ENCODE results near the gene ENPP1.

The ENPP1 gene

GRCh38 chr6:131838051-131838450 is 30.2 kb downstream of the ENPP1 start:
- DNase-seq (ENCODE audit: insufficient read length, low spot score) (no peak), FAIRE-seq (no peak)
- TF ChIP-seq POLR2A (IDR thresholded peaks at IDR 0.05; ENCODE audit: low read depth, low read length) (no peak), PAX5 (IDR thresholded peaks at IDR 0.05; ENCODE audit: insufficient read depth, low read length, severe bottlenecking) (no peak)

- FAIRE-seq, result no peak
These were observed 31.6 kb downstream of the ENPP1 start for GRCh38 chr6:131839388-131839787.

DNA sequence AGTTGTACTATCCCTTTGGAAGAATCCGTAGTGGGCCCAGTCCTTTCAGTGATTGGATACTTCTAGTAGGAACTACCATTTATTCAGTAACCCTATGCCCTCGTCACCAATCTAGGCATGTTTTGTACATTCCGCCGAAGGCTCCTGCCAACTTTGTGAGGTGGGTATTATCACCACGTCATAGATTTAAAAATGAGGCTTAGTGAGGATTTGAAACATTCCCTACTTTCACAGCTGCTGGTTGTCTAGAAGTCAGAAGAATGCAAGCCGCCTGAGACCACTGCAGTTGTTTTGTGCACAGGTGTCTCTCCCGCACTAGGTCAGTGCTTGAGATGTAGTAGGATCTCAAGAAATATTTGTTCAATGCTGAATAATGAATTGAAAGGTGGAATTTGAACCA is 32.6 kb downstream of the ENPP1 start:
- no peak for DNase-seq (ENCODE audit: insufficient read length, low spot score)
- FAIRE-seq, result no peak
- no peak for TF ChIP-seq POLR2A (IDR thresholded peaks at IDR 0.05; ENCODE audit: low read depth, low read length)
- TF ChIP-seq SPI1 (IDR thresholded peaks at IDR 0.05; ENCODE audit: low read depth, low read length), result no peak
- no peak for TF ChIP-seq POLR2AphosphoS5 (IDR thresholded peaks at IDR 0.05; ENCODE audit: low read depth, low read length)
- no peak for TF ChIP-seq PAX5 (IDR thresholded peaks at IDR 0.05; ENCODE audit: insufficient read depth, low read length, severe bottlenecking)
- TF ChIP-seq TAF1 (IDR thresholded peaks at IDR 0.05; ENCODE audit: low read depth, low read length), result no peak
- no peak for TF ChIP-seq POU2F2 (IDR thresholded peaks at IDR 0.05; ENCODE audit: low read depth, low read length)

More at GRCh38 chr6:131839388-131839787, 31.6 kb downstream of the ENPP1 start:
- TF ChIP-seq SPI1 (IDR thresholded peaks at IDR 0.05; ENCODE audit: low read depth, low read length), result no peak
- no peak for TF ChIP-seq POLR2AphosphoS5 (IDR thresholded peaks at IDR 0.05; ENCODE audit: low read depth, low read length)
- TF ChIP-seq TAF1 (IDR thresholded peaks at IDR 0.05; ENCODE audit: low read depth, low read length), result no peak
- TF ChIP-seq POLR2A (IDR thresholded peaks at IDR 0.05; ENCODE audit: low read depth, low read length), result no peak
- no peak for TF ChIP-seq PAX5 (IDR thresholded peaks at IDR 0.05; ENCODE audit: insufficient read depth, low read length, severe bottlenecking)
- no peak for TF ChIP-seq POU2F2 (IDR thresholded peaks at IDR 0.05; ENCODE audit: low read depth, low read length)
- no peak for DNase-seq (ENCODE audit: insufficient read length, low spot score)

DNA sequence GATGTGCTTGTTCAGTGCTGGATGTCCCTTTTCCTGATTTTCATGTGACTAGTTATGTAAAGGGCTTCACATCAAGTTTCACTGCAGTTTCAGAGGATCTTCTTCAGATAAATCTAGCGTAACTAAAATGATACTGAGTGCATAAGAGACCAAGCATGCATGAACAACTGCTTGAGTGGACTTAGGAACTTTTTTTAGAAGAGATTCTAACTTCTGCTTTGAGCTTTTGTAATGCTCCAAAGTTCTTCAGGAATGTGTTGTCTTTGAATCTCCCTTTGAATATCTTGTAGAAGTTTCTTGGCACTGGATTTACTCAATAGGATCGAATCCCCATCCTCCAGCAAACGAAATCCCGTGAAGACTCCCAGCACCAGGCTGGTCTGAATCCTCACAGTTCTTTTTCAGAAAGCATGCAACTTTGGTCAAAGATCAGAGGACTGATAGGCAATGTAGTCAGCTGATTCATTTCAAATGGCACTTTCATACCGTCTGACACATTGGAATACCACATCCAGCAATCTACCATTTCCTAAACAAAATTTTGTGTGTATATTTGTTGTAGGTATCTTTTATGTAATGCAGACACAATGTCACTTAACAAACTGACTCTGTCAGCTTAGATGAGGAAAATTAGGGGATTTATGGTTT is 33.2 kb downstream of the ENPP1 start:
- FAIRE-seq, result no peak
- DNase-seq (ENCODE audit: insufficient read length, low spot score), result no peak
- TF ChIP-seq POU2F2 (IDR thresholded peaks at IDR 0.05; ENCODE audit: low read depth, low read length), result no peak
- TF ChIP-seq POLR2A (IDR thresholded peaks at IDR 0.05; ENCODE audit: low read depth, low read length), result no peak
- TF ChIP-seq SPI1 (IDR thresholded peaks at IDR 0.05; ENCODE audit: low read depth, low read length), result no peak
- TF ChIP-seq POLR2AphosphoS5 (IDR thresholded peaks at IDR 0.05; ENCODE audit: low read depth, low read length), result no peak

GRCh38 chr6:131843768-131844167 is 35.9 kb downstream of the ENPP1 start:
- no peak for FAIRE-seq
- DNase-seq (ENCODE audit: insufficient read length, low spot score), result no peak
- TF ChIP-seq POU2F2 (IDR thresholded peaks at IDR 0.05; ENCODE audit: low read depth, low read length) (no peak), POLR2AphosphoS5 (IDR thresholded peaks at IDR 0.05; ENCODE audit: low read depth, low read length) (no peak), POLR2A (IDR thresholded peaks at IDR 0.05; ENCODE audit: low read depth, low read length) (no peak), PAX5 (IDR thresholded peaks at IDR 0.05; ENCODE audit: insufficient read depth, low read length, severe bottlenecking) (no peak), TAF1 (IDR thresholded peaks at IDR 0.05; ENCODE audit: low read depth, low read length) (no peak), SPI1 (IDR thresholded peaks at IDR 0.05; ENCODE audit: low read depth, low read length) (no peak)

GRCh38 chr6:131844243-131844841 is 36.5 kb downstream of the ENPP1 start:
- no peak for DNase-seq (ENCODE audit: insufficient read length, low spot score)
- FAIRE-seq, result no peak
- TF ChIP-seq PAX5 (IDR thresholded peaks at IDR 0.05; ENCODE audit: insufficient read depth, low read length, severe bottlenecking) (no peak), POU2F2 (IDR thresholded peaks at IDR 0.05; ENCODE audit: low read depth, low read length) (no peak), POLR2A (IDR thresholded peaks at IDR 0.05; ENCODE audit: low read depth, low read length) (no peak), POLR2AphosphoS5 (IDR thresholded peaks at IDR 0.05; ENCODE audit: low read depth, low read length) (no peak), SPI1 (IDR thresholded peaks at IDR 0.05; ENCODE audit: low read depth, low read length) (no peak), TAF1 (IDR thresholded peaks at IDR 0.05; ENCODE audit: low read depth, low read length) (no peak)

DNA sequence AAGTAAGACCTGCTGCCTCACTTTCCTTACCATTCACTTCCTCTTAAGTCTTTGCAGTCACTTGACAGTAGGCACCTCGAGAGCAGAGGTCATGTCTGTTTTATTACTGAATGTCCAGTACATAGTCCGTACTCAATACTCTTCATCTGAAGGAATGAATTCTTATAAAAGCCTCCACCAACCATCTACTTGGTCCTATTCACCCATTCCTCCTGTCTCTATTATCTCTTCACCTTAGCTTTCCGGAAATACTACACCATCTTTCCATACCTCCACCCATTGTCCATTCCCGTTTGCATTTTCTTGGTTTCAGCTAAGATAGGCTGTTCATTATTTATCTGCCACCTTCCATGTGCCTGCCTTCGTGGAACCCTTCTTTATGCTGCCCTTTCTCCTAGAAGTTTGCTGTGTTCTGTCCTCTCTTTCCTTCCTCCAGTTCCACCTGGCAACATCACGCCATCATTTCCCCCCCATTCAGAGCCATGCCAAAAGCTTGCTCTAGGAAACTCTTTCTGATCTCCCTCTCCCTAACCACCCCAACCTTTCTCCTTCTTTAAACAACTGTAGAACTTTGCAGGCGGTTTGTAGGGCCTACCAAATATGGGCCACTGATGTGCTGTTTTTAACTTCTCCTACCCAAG is 38.3 kb downstream of the ENPP1 start:
- DNase-seq (ENCODE audit: insufficient read length, low spot score), result no peak
- no peak for FAIRE-seq
- TF ChIP-seq TAF1 (IDR thresholded peaks at IDR 0.05; ENCODE audit: low read depth, low read length), result no peak
- TF ChIP-seq PAX5 (IDR thresholded peaks at IDR 0.05; ENCODE audit: insufficient read depth, low read length, severe bottlenecking), result no peak
- no peak for TF ChIP-seq POLR2AphosphoS5 (IDR thresholded peaks at IDR 0.05; ENCODE audit: low read depth, low read length)
- no peak for TF ChIP-seq SPI1 (IDR thresholded peaks at IDR 0.05; ENCODE audit: low read depth, low read length)
- TF ChIP-seq POU2F2 (IDR thresholded peaks at IDR 0.05; ENCODE audit: low read depth, low read length), result no peak
- no peak for TF ChIP-seq POLR2A (IDR thresholded peaks at IDR 0.05; ENCODE audit: low read depth, low read length)

DNA sequence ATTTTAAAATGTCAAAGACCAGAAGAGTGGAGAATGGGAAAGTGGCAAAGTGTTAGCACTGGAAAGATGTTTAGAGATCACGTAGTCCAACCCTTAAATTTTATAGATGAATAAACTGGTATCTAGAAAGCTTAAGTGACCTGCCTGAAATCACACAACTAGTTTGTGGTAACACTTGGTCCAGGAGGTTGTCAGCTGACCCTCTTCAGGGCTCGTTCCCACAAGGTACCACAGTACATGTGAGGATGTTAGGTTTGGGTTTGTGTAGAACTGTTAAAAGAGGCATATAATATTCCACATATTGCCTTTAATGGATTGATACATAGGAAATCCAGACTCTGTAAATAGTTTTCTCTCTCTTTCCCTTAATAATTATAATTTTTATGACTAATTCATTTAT is 39.1 kb downstream of the ENPP1 start:
- DNase-seq (ENCODE audit: insufficient read length, low spot score) (no peak), FAIRE-seq (no peak)
- TF ChIP-seq POLR2AphosphoS5 (IDR thresholded peaks at IDR 0.05; ENCODE audit: low read depth, low read length), result no peak
- TF ChIP-seq POLR2A (IDR thresholded peaks at IDR 0.05; ENCODE audit: low read depth, low read length), result no peak
- no peak for TF ChIP-seq SPI1 (IDR thresholded peaks at IDR 0.05; ENCODE audit: low read depth, low read length)
- no peak for TF ChIP-seq POU2F2 (IDR thresholded peaks at IDR 0.05; ENCODE audit: low read depth, low read length)
- TF ChIP-seq TAF1 (IDR thresholded peaks at IDR 0.05; ENCODE audit: low read depth, low read length), result no peak
- no peak for TF ChIP-seq PAX5 (IDR thresholded peaks at IDR 0.05; ENCODE audit: insufficient read depth, low read length, severe bottlenecking)

DNA sequence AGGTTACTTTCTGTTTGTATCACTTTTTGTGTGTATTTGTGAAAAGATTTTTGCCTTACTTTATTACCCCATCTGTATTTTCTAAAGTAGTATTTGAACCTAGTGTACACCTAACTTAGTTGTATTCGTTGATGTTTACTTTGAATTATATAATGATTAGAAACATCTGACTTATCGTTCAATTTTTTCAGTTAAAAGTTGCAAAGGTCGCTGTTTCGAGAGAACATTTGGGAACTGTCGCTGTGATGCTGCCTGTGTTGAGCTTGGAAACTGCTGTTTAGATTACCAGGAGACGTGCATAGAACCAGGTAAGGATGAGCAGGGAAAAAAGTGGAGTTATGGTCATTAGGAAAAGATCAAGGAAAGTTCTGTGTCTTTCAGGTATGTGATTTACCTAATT is 42.0 kb downstream of the ENPP1 start:
- DNase-seq (ENCODE audit: insufficient read length, low spot score), result no peak
- TF ChIP-seq SPI1 (IDR thresholded peaks at IDR 0.05; ENCODE audit: low read depth, low read length) (no peak), TAF1 (IDR thresholded peaks at IDR 0.05; ENCODE audit: low read depth, low read length) (no peak), PAX5 (IDR thresholded peaks at IDR 0.05; ENCODE audit: insufficient read depth, low read length, severe bottlenecking) (no peak), POU2F2 (IDR thresholded peaks at IDR 0.05; ENCODE audit: low read depth, low read length) (no peak), POLR2AphosphoS5 (IDR thresholded peaks at IDR 0.05; ENCODE audit: low read depth, low read length) (no peak), POLR2A (IDR thresholded peaks at IDR 0.05; ENCODE audit: low read depth, low read length) (no peak)
- FAIRE-seq, result no peak
